ENCODE measurements around the gene ADRA2C. TPM values are rescaled to one million over a fixed set of nuclear protein-coding genes. Genes with fewer than 3 reads are reported as not detected.

ADRA2C gene
- total and polyA plus RNA-seq, 2 of the 13 experiments (the other 11 are each of a cell fraction or from before 2014, with no cell fraction given) = 15.4 to 69.7 TPM

GRCh38 chr4:3807311-3807710 is 41.1 kb downstream of the ADRA2C start:
- DNase-seq (ENCODE audit: low spot score) = no peak
- ChIA-PET POLR2A (interaction anchor here (0.6 kb wide), 1 partner anchor 12 kb away, joined by 4 read pairs; no protein-coding TSS in a partner anchor), CTCF (ENCODE audit: low intra/inter-chr PET ratio, low total read pairs) (no interaction called here)
- ATAC-seq = no peak
- no peak overlapping the region for H3K4me3 ChIP-seq (replicated peaks in 1 of 3; ENCODE audit: insufficient read depth in 1 of 3, low read depth in 2 of 3, low read length in 3 of 3)
- H3K27me3 ChIP-seq (ENCODE audit: control insufficient read depth in 1 of 2, insufficient read depth in 2 of 2, low read length in 2 of 2) = peaks cover 0 to 2% of the 10 kb centered on the region in 2 experiments; a peak in 2 of 5 replicates
- no peaks in the 10 kb centered on the region for H3K36me3 ChIP-seq (replicated peaks in 1 of 2; ENCODE audit: control insufficient read depth in 1 of 2, insufficient read depth in 2 of 2, low read length in 2 of 2)
- in situ Hi-C loops (cut with HindIII; ENCODE audit: extremely low pct_ligation_motif_present, low pct_unique_long_range_greater_than_20kb) (no loop called here), intact Hi-C loops (cut with micrococcal nuclease; ENCODE audit: unreplicated experiment) (no loop called here)
- H3K27ac ChIP-seq (ENCODE audit: extremely low read length, insufficient read depth, low read length) = no peak overlapping the region
- 55% methylated on average over 6 of the region's 6 CpGs for WGBS (ENCODE audit: low lambda C conversion rate)
- H3K9ac ChIP-seq (ENCODE audit: insufficient read depth, low read depth, low read length) = no peak overlapping the region
- no peak for FAIRE-seq
- no TSS peak for BruUV-seq (replicated peaks)
- TF ChIP-seq ZNF879 (CRISPR knock-in tag; IDR thresholded peaks at IDR 0.05) (no peak), ZBTB43 (CRISPR knock-in tag; conservative IDR thresholded peaks at IDR 0.05) (no peak), ZNF331 (CRISPR knock-in tag; IDR thresholded peaks at IDR 0.05) (no peak), ZNF329 (CRISPR knock-in tag; IDR thresholded peaks at IDR 0.05; ENCODE audit: low read depth) (no peak), NR2F2 (IDR thresholded peaks at IDR 0.05; ENCODE audit: borderline replicate concordance, low read depth) (no peak), MIER3 (CRISPR knock-in tag; IDR thresholded peaks at IDR 0.05; ENCODE audit: borderline replicate concordance) (no peak)
- no peaks in the 10 kb centered on the region for H4K20me1 ChIP-seq (ENCODE audit: insufficient read depth, low read length)
- peaks cover 49% of the 10 kb centered on the region for H3K4me1 ChIP-seq (ENCODE audit: insufficient read depth, low read length)
- no peak overlapping the region for H2AFZ ChIP-seq (ENCODE audit: low read length)
- H3K4me2 ChIP-seq (ENCODE audit: low read depth, low read length) = no peak overlapping the region
- H3K9me3 ChIP-seq (ENCODE audit: low read length) = no peaks in the 10 kb centered on the region
- H3K79me2 ChIP-seq (ENCODE audit: insufficient read depth, low read length) = no peaks in the 10 kb centered on the region

- BruUV-seq (replicated peaks) = no TSS peak
- no peaks in the 10 kb centered on the region for H3K9me3 ChIP-seq (ENCODE audit: low read length)
- FAIRE-seq = no peak
- no peak overlapping the region for H3K9ac ChIP-seq (ENCODE audit: insufficient read depth, low read depth, low read length)
- WGBS (ENCODE audit: low lambda C conversion rate) = 53% methylated on average over 14 of the region's 14 CpGs
- H3K4me1 ChIP-seq (ENCODE audit: insufficient read depth, low read length) = peaks cover 49% of the 10 kb centered on the region
- no peaks in the 10 kb centered on the region for H3K79me2 ChIP-seq (ENCODE audit: insufficient read depth, low read length)
- no peaks in the 10 kb centered on the region for H4K20me1 ChIP-seq (ENCODE audit: insufficient read depth, low read length)
- no peak overlapping the region for H3K27ac ChIP-seq (ENCODE audit: extremely low read length, insufficient read depth, low read length)
- no peak overlapping the region for H2AFZ ChIP-seq (ENCODE audit: low read length)
- ChIA-PET POLR2A (interaction anchor here (1.0 kb wide), 1 partner anchor 12 kb away, joined by 3 read pairs; no protein-coding TSS in a partner anchor), CTCF (ENCODE audit: low intra/inter-chr PET ratio, low total read pairs) (no interaction called here)
- no peak overlapping the region for H3K4me2 ChIP-seq (ENCODE audit: low read depth, low read length)
- intact Hi-C loops (cut with micrococcal nuclease; ENCODE audit: unreplicated experiment) = no loop called here
- no peak for ATAC-seq
- no peaks in the 10 kb centered on the region for H3K36me3 ChIP-seq (replicated peaks in 1 of 2; ENCODE audit: control insufficient read depth in 1 of 2, insufficient read depth in 2 of 2, low read length in 2 of 2)
- H3K4me3 ChIP-seq (replicated peaks in 1 of 3; ENCODE audit: insufficient read depth in 1 of 3, low read depth in 2 of 3, low read length in 3 of 3) = no peak overlapping the region
- DNase-seq (ENCODE audit: low spot score) = no peak
- in situ Hi-C loops (cut with HindIII; ENCODE audit: extremely low pct_ligation_motif_present, low pct_unique_long_range_greater_than_20kb) = no loop called here
- peaks cover 0 to 2% of the 10 kb centered on the region in 2 experiments; a peak in 2 of 5 replicates for H3K27me3 ChIP-seq (ENCODE audit: control insufficient read depth in 1 of 2, insufficient read depth in 2 of 2, low read length in 2 of 2)
- TF ChIP-seq ZSCAN25 (CRISPR knock-in tag; IDR thresholded peaks at IDR 0.05) (no peak), NFKBIZ (CRISPR knock-in tag; IDR thresholded peaks at IDR 0.05) (no peak), ATF1 (CRISPR knock-in tag; IDR thresholded peaks at IDR 0.05) (no peak), CHD4 (IDR thresholded peaks at IDR 0.05; ENCODE audit: borderline replicate concordance, low read length) (no peak), KDM4B (CRISPR knock-in tag; IDR thresholded peaks at IDR 0.05) (no peak), TFAP4 (IDR thresholded peaks at IDR 0.05; ENCODE audit: borderline replicate concordance, low read depth) (no peak), ZNF546 (CRISPR knock-in tag; conservative IDR thresholded peaks at IDR 0.05) (no peak), SMYD3 (CRISPR knock-in tag; IDR thresholded peaks at IDR 0.05) (no peak), TGIF2 (CRISPR knock-in tag; IDR thresholded peaks at IDR 0.05) (no peak), ZBTB43 (CRISPR knock-in tag; conservative IDR thresholded peaks at IDR 0.05) (no peak), DPF2 (CRISPR knock-in tag; IDR thresholded peaks at IDR 0.05; ENCODE audit: borderline replicate concordance, low read depth) (no peak)
Measured at GRCh38 chr4:3807822-3808496, 41.8 kb downstream of the ADRA2C start.

Data from HepG2 (cell line).